HG02885 (cell line): Measurements from ENCODE around the gene SLIT3.

Experiments used
- ATAC-seq: cut with Tn5 transposase; IDR thresholded peaks from one replicate; pipeline ENCODE4 v1.9.1; 2021; ENCODE audit warnings: mild to moderate bottlenecking; ENCODE audit not compliant: unreplicated experiment, poor library complexity

The SLIT3 gene

DNA sequence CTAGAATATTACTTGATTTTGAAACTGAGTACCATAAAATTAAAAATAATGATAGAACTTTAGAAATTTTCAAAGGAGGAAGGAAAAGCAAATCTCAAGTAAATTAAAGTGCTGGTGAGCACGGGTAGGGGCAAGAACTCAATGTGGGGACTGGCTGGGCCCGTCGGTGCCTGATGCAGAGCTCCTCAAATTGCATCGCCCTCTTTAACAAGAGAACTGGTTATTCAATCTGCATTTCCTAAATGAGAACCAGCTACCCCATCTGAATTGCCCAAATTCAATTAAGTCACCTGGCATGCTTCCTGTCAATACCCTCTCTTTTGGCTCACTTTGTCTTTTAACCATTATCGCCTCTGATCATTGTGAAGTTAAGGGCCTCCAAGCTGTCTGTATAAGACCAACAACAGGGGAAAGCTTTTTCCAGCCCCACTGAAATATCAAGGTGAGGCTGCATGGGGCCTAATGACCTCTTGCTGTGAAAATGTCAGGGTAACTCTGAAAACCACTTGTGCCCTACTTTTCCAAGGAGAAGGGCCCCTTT lies 316.7 kb downstream of the SLIT3 start:
- no peak for ATAC-seq

DNA sequence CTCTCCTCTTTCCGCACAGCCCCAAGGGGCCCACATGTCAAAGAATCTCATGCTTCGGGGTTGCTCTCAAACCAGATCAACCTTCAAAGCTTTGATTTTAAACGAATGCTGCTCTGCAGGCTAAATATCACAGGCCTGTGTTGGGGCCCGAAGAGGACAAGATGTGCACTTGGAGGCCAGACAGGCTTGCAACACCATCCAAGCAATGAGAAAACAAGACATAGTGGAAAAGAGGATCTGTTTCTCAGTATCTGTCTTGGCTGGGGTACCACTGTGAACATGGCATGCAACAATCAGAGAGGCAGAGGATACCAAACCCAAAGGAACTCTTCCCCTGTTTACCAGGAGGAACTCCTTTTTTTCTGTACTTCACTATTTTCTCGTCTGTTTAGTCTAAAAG lies 321.8 kb downstream of the SLIT3 start:
- no peak for ATAC-seq

DNA sequence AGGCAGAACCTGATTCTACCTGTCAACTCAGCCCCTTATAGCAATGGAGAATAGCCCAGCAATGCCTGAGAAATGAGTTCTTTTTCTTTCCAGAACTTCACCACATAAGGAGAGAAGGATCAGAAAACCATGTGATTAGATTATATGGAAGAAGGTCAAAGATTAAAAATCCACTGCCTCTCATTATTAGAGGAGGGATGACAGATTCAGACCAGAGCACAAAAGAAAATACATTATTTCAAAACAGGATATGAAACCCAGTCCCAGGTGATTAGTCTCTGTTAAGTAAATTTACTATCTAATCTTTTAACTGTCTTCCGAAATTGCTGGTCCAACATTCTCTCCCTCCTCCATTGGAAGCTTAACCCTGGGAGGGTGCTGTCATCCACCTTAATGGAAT lies 322.4 kb downstream of the SLIT3 start:
- no peak for ATAC-seq

DNA sequence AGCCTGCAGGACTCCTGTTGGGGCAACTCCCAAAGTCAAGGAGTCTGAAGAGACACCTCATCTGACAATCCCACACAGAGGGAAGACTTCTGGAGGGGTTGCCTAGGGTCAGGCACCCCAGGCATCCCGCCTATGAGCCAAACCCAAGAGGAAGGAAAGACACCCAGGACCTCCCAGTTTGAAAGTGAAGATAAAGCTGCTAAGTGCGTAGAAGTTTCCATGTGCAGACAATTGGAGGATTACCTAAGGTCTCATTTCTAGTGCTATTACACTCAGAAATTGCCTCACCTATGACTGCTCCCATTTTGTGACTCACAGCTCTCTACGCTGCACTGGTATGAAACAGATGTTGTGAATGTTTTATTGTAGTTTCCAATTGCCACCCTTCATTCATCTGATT lies 322.9 kb downstream of the SLIT3 start:
- no peak for ATAC-seq

DNA sequence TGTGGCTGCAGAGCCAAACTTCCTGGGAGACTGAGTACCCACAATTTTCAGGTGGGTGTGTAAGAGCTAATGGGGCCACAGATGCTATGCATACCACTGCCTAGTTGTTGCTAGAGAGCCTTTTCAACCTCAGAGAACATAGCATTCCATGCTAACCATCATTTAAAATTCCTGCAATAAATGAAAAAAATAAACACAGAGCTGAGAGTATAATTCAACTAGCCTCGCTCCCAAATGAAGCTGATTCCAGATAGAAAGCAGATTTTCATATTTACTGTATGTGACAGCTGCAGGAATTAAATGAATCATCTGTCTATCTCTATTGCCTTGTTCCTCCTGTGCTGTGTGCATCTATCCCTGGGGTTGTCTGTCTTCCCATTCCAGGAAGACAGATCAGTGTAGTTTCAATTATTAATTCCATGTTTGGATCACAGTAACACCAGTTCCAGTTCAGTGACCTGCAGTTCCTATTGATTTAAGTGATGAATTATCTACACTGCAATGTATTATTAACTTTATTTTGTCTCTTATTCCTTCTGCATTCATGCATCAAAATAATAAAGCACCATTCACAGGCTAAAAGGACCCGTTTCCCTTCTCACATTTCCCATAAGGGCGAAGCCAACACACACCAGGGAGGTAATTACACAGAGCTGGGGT lies 324.5 kb downstream of the SLIT3 start:
- no peak for ATAC-seq

DNA sequence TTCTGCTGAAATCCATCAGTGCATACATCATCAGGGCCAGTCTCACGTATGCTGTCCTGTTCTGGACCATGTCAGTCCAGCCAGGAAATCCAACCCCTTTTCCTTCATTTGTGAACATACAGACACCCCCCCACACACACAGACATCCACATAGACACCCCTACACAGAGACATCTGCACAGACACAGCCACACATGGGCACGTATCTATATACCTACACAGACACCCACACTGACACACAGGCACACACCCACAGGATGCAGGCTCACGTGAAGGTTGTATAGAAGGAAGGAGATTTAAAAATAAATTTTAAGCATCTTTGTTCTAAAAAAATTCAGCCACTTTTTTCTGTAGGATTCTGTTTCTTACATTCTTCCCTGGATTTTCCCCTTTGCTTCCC lies 325.6 kb downstream of the SLIT3 start:
- no peak for ATAC-seq

DNA sequence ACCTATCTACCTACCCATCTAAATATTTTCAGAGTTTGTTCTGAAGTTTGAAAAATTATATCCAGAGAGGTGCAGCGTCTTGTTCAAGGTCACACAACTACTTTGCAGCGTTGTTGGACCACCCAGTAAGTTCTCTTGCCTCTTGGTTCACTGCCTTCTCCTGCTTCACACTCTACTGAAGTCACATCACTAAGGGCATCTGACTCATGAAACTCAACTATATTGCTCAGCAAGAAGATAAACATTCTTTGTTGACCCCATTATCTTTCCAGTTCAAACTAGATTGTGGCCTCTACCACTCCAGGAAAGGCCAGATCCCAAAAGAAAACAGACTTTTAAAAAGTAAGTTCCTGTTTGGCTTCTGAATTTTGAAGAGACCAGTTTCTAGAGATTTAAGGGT lies 326.9 kb downstream of the SLIT3 start:
- ATAC-seq, result no peak

DNA sequence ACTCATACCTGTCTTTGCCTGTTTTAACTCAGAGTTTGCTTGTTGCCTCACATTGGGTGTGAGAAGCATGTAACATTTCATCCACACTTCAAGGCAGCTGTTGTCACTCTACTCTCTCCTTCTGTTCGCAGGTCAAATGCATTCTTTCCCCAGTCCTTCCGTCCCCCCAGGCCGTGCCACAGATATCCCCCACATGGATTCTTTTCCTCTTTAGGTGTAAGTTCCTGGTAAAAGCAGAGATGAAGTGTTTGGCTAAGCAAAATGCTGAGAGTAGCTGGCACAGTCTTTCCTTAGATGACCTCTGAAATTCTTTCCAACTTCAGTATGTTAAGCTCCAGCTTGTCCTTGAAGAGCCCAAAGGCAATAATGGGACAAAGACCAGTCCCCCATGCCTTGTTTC lies 328.2 kb downstream of the SLIT3 start:
- ATAC-seq, result no peak

DNA sequence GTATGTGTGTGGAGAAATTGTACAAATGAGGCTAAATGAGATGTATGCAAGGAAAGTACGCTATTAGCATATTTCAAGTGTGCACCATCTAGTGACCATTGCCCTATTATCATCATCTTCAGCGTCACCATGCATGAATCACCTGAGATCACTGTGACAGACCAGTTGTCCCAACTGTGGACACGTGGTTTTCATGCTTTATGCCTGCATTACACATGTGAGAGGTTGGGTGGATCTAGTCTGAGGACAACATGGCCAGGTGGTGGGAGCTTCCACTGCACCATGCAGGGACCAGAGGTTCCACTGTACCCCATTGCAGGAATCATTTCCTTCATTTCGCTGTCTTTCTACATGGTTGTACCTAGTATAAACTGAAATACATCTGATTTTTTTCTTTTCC lies 329.8 kb downstream of the SLIT3 start:
- ATAC-seq, result no peak

DNA sequence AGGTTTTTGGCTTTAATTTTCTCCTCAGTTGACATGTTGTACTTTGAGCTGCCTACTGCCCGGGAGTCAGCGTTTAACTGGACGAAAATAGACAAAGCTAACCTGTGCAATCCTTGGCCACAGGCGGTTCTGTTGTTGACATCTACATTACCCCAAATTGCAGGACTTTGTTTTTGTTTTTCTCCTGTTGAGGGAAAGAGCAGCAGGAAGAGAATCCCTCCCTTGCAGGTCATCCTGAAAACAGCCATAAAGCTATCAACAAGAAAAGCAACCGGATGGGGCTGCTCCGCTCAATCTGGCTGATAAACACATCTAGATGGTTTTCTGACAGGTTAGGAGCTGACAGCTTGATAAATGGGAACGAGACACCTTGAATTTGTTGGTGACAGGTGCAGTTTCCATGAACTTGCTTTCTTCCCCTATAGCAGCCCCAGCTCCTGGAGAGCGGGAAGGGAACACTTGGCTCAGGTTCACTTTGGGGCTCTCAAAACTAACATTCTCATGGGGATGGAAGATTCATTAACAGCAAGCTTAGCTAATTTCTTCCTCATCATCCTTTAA lies 331.5 kb downstream of the SLIT3 start:
- ATAC-seq, result no peak

DNA sequence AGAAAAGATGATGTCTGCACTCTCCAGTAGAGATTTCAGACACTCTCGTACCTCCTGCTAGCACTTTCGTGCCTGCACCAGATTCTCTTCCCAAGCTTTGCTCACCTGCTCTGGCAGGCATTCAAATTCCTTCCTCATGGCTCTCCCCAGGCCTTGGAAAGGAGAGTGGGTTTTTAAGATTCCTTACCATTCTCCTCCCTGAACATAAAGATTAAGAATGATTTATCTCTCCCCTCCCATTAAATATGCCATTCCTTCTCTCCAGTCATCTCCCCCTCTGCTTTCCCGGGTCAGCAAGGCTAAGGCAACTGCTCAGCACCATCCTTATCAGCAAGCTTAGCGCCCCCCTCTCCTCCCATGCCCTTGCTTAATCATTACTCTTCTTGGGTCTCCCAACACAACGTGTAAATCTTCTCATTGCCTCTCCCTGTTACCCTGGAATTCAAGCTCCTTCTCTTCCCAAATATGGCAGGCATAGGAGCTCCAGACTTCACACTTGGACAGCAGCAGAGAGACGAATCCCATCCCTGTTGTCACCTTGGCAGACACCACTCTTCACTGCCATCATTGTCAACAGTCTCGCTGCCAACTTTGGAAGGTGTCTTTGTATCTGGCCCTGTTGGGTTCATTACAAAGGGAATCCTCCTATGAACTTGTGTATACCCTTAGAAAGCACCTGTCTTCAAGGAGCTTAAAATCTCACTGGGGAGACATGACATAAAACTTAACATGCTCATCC lies 332.9 kb downstream of the SLIT3 start:
- no peak for ATAC-seq

DNA sequence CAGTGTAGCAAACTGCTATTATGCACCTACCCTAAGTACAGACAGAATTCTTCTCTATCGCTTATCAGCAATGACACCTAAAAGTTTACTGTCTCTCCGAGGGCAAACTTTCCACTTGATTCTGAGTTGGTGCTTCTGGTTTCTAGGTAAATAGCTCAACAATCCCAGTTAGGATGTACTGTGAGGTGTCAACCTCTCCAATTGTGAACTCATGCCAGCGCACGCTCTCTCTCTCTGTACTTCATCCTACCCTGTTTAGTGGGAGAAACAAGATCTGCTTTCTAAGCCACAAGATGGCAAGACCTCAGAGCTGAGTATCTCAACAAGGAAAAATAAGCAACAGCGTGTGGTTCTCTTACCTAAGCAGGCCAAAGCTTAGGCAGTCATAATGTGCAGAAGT lies 335.3 kb downstream of the SLIT3 start:
- ATAC-seq, result no peak

DNA sequence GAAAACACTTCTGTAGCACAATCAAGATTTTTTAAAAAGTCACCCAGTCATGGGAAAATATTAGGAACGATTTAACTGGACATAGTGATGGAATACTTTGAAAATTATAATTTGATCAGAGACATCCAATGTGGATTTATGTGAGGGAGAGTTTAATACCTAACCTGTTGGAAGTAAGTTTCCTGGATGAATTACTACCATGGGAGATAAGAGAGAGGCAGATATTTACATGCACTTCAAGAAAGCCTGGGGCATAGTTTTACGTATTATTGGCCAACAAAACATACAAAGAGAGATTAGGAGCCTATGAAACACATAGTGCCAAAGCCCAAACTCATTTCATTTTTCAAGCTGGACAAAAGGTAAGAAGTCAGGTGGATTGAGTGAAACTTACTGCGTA lies 336.8 kb downstream of the SLIT3 start:
- ATAC-seq, result no peak

DNA sequence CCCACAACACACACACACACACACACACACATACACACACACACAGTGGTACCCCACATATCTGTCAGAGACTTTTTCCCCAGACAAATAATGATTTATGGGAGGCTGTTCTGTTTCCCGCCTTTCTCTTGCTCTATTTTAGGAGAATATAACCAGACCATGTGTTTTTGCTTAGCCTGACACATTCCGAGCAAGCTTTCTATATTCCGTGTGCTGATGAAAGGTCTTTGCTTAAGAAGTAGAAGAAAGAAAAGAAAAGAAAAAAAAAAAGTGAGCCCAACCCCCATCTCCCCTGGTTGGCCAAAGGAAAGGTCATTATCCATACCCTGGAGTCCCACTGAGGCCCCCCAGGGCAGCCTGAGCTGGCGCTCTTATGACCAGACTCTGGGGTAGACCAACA lies 338.6 kb downstream of the SLIT3 start:
- no peak for ATAC-seq

DNA sequence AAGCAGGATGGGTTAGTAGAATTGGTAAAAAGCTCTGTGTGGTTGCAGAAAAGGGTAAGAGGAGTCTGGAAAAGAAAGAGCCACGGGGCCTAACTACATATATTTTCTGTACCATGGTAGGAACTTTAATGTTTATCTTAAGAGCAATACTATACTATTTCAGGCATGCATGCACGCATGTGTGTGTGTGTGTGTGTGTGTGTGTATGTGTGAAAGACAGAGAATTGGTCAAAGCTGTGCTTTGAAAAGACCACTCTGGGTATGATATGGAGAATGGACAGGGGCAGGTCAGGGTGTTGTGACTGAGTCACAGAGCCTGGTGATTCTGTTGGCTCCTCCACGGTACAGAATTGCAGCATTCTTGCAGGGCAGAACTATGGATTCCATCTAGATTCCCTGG lies 339.3 kb downstream of the SLIT3 start:
- ATAC-seq, result no peak

DNA sequence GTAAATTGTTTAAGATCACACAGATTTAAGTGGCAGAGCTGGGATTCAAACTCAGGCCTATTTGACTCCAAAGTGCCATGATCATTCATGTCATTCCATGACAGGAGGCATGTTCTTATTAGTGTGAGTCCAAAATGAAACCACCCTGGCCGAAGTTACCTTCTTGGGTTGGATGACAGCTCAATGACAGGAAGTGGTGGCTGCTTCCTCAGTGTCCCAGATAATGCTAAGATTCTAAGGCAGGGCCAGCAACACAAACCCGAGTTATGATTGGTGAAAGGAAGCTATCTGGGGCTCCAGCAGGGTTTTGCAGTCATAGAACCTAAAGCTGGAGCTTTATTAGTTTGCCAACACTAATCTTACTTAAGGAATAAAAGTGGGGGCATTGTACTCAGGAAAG lies 340.4 kb downstream of the SLIT3 start:
- ATAC-seq, result no peak

DNA sequence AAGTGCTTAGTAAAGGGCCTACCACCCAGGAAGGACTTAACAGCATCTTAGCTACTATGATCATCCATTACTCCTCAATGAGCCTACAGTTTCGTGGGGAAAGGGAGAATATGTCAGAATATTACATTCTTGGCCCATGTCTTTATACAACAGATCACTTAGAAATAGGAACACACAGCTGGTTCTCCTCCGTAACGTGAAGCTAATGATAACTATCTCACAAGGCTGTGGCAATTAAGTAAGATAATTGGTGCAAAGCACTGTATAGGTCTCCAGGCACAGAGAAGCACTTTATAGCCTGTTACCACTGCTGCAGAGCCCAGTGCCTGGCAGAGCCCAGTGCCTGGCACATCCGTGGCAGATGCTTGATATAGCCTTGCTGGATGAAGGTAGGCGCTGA lies 347.6 kb downstream of the SLIT3 start:
- ATAC-seq, result no peak

DNA sequence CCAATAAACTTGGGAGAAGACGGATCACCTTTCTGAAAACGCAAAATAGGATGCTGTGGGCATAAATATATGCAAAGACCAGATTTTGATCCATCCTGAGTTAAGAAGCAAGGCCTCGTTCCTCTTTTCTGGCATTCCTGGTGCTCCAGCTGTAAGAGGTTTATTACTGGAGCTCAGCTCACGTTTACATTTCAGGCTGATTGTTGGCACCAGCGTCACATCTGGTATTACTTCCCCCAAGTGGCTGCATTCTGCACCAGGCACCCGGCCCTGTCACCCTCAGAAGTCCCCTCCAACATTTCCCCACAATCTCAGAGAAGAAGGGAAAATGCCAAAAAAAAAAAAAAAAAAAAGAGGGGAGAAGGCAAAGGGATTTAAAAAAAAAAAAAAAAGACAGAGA lies 348.7 kb downstream of the SLIT3 start:
- ATAC-seq, result no peak

DNA sequence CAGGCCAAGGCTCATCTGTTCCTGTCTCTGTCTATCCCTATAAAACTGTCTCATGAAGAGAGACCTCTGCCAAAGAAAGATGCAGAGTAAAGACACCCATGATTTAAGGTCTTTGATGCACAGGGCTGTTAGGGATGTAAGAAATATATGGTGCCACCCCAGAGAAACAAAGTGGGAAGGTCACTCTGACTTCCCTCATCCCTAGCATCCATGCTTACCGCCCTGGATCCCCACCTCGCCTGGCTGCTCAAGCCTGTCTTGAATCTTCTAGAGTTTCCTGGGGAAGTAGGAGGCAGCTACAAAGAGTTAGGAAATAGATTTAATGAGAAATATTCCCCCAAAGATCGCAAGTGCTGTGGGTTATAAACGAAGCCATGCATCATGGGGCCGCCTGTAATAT lies 349.2 kb downstream of the SLIT3 start:
- no peak for ATAC-seq

DNA sequence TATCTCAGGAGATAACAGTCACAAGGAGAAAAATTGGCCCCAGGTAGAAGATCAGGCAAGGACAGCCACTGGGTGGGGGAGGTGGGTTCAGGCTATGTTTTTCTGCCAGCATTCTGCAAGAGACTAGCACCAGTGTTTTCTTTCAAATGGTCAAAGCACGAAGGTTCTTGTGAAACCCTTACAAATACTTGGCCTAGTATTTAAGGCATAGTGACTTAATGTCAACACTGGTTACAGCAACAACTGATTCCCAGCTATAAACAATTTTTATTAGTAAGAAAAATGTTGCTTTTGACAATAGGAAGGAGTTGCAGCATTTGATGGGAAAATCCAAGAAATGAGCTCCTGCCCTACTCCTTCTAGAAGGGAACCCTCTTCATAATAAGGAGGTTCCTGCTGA lies 349.6 kb downstream of the SLIT3 start:
- no peak for ATAC-seq

DNA sequence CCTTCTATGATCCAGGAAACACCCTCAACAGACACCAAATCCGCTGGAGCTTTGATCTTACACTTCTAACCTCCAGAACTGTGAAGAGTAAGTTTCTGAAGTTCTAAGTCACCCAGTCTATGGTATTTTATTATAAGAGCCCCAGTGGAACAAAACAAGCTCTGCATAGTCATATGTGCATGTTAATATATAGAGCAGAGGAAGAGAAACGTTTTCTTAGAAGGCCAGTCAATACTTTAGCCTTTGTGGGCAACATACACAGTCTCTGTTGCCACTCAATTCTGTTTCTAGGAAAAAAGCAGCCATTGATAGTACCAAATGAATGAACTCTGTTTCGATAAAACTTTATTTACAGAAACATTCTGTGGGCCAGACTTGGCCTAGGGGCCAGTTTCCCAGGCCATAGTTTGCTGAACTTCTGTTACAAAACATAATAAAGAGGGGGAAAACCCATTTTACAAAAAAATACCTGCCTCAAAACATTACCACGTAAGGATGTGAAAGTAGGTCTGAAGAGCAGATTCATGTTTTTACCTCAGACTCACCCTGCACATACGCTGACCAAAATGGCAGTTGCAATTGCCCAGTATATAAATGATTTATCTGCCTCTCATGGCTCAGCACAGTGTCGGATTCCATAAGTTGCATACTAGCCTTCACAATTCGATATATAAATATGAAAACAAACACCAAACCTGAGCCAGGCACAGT lies 350.5 kb downstream of the SLIT3 start:
- peak; percentile 46 for ATAC-seq
